Upper lobe of left lung (tissue), 6 donors: ENCODE results near the gene ESYT2. TPM values are rescaled to one million over a fixed set of nuclear protein-coding genes. Genes with fewer than 3 reads are reported as not detected.

Source experiments
- ATAC-seq, 2 donors: fragments of 200-7000 bp; cut with Tn5 transposase; one replicate each; pipeline ENCODE4 v1.9.1; 2022; ENCODE audit warnings: mild to moderate bottlenecking in 2 of 2, moderate library complexity in 2 of 2; ENCODE audit not compliant: low FRiP score in 2 of 2
- DNase-seq, 2 donors: peaks; one replicate each; pipeline ENCODE4 v3.0.0-alpha.2; 2019 to 2020
- H3K27ac ChIP-seq, 4 donors: fragments of 200-600 bp; sonication (generic); one replicate each; pipeline ENCODE4 v1.5.1; 2016 to 2019
- H3K27me3 ChIP-seq, 4 donors: fragments of 200-600 bp; sonication (generic); one replicate each; pipeline ENCODE4 v1.5.1; 2017 to 2019
- H3K36me3 ChIP-seq, 4 donors: fragments of 200-600 bp; sonication (generic); one replicate each; pipeline ENCODE4 v1.5.1; 2016 to 2019
- H3K4me1 ChIP-seq, 4 donors: fragments of 200-600 bp; sonication (generic); one replicate each; pipeline ENCODE4 v1.5.1; 2018 to 2019
- H3K4me3 ChIP-seq, 4 donors: fragments of 200-600 bp; sonication (generic); one replicate each; pipeline ENCODE4 v1.5.1; 2017 to 2019; ENCODE audit warnings: mild to moderate bottlenecking in 2 of 4, moderate library complexity in 1 of 4
- H3K9me3 ChIP-seq, 4 donors: fragments of 200-600 bp; sonication (generic); one replicate each; pipeline ENCODE4 v1.5.1; 2018 to 2019
- CTCF ChIP-seq, 6 experiments: fragments of 450-650 bp in 4 of 6; fragments of 200-600 bp in 2 of 6; sonication (generic) in 2 of 6; IDR thresholded peaks; one replicate each; pipeline ENCODE4 v1.5.1; 2016 to 2019; ENCODE audit warnings: antibody characterized with exemption in 6 of 6
- EP300 ChIP-seq, 4 donors: sonication (generic); formaldehyde crosslinking; IDR thresholded peaks; one replicate each; pipeline ENCODE4 v1.5.1; 2017; ENCODE audit warnings: antibody characterized with exemption in 4 of 4, control low read depth in 2 of 4
- POLR2A ChIP-seq, 4 donors: fragments of 450-650 bp; IDR thresholded peaks; one replicate each; pipeline ENCODE4 v1.5.1; 2016 to 2017; ENCODE audit warnings: antibody characterized with exemption in 4 of 4, mild to moderate bottlenecking in 2 of 4
- POLR2AphosphoS5 ChIP-seq, 2 donors: sonication (generic); formaldehyde crosslinking; IDR thresholded peaks; one replicate each; pipeline ENCODE4 v1.5.1; 2017; ENCODE audit warnings: antibody characterized with exemption in 2 of 2
- WGBS, 2 donors: methylation state at CpG; one replicate each; pipeline ENCODE4 v1.1.5; 2017 to 2018; 5-methylcytosine and 5-hydroxymethylcytosine counted together
- total RNA-seq, 6 donors: library from RNA; depleted of rRNA in 4 of 6; stranded (reverse); fragments of >200 nt in 4 of 6; gene quantifications; one replicate each; pipeline versions ENCODE4 v1.1.0 to v1.2.1, GENCODE V29; 2016 to 2021
- donor health status: DM: no; HTN: no; CAD: no; lungs with moderate emphysema.
- donor health status: DM: no; HTN: yes; CAD: no; lungs with severe emphysema.

ESYT2 gene
- total RNA-seq, 6 donors from 2014 or later: 60.7 to 115 (median 74.7) TPM

GRCh38 chr7:158737064-158737695, 92.1 kb downstream of the ESYT2 start:
- DNase-seq: no peak
- no peak for TF ChIP-seq EP300 (IDR thresholded peaks at IDR 0.05)
- no peak for TF ChIP-seq POLR2AphosphoS5 (IDR thresholded peaks at IDR 0.05)
- TF ChIP-seq POLR2A (IDR thresholded peaks at IDR 0.05): no peak
- TF ChIP-seq CTCF (IDR thresholded peaks at IDR 0.05): no peak
- Histone ChIP-seq H3K27ac (no peak overlapping the region), H3K27me3 (no peaks in the 10 kb centered on the region), H3K36me3 (peaks cover 21 to 99% (median 65%) of the 10 kb centered on the region in 4 donors), H3K4me3 (no peak overlapping the region), H3K4me1 (peaks cover 0 to 13% (median 7%) of the 10 kb centered on the region in 4 donors), H3K9me3 (no peaks in the 10 kb centered on the region)
- ATAC-seq: no peak
- WGBS, 2 donors: 90 to 92% methylated on average over 19 of the region's 19 CpGs

- H3K27me3 ChIP-seq: no peaks in the 10 kb centered on the region
- no peaks in the 10 kb centered on the region for H3K9me3 ChIP-seq
- WGBS, 2 donors: 92 to 96% methylated on average over 12 of the region's 12 CpGs
- ATAC-seq (no peak), DNase-seq (peak in 1 of 2 donors; percentile 68)
- peaks cover 2 to 12% (median 8%) of the 10 kb centered on the region in 4 donors for H3K4me1 ChIP-seq
- no peak overlapping the region for H3K4me3 ChIP-seq
- peaks cover 15 to 91% (median 55%) of the 10 kb centered on the region in 4 donors for H3K36me3 ChIP-seq
- H3K27ac ChIP-seq: no peak overlapping the region
- TF ChIP-seq POLR2A (IDR thresholded peaks at IDR 0.05) (no peak), EP300 (IDR thresholded peaks at IDR 0.05) (no peak), POLR2AphosphoS5 (IDR thresholded peaks at IDR 0.05) (no peak), CTCF (IDR thresholded peaks at IDR 0.05) (no peak)
Observed at GRCh38 chr7:158735935-158736334, 93.4 kb downstream of the ESYT2 start.

GRCh38 chr7:158734861-158735260, 94.4 kb downstream of the ESYT2 start:
- ATAC-seq: no peak
- no peak overlapping the region for H3K4me3 ChIP-seq
- peaks cover 12 to 83% (median 45%) of the 10 kb centered on the region in 4 donors for H3K36me3 ChIP-seq
- no peaks in the 10 kb centered on the region for H3K9me3 ChIP-seq
- DNase-seq: no peak
- no peaks in the 10 kb centered on the region for H3K27me3 ChIP-seq
- WGBS, 2 donors: 88 to 96% methylated on average over 6 of the region's 6 CpGs
- TF ChIP-seq POLR2AphosphoS5 (IDR thresholded peaks at IDR 0.05) (no peak), POLR2A (IDR thresholded peaks at IDR 0.05) (no peak), CTCF (IDR thresholded peaks at IDR 0.05) (no peak), EP300 (IDR thresholded peaks at IDR 0.05) (no peak)
- H3K27ac ChIP-seq: no peak overlapping the region
- peaks cover 3 to 12% (median 4%) of the 10 kb centered on the region in 4 donors for H3K4me1 ChIP-seq

GRCh38 chr7:158733775-158734494, 95.4 kb downstream of the ESYT2 start:
- TF ChIP-seq POLR2A (IDR thresholded peaks at IDR 0.05): no peak
- TF ChIP-seq CTCF (IDR thresholded peaks at IDR 0.05): no peak
- no peak for TF ChIP-seq EP300 (IDR thresholded peaks at IDR 0.05)
- no peak for TF ChIP-seq POLR2AphosphoS5 (IDR thresholded peaks at IDR 0.05)
- Histone ChIP-seq H3K4me3 (no peak overlapping the region), H3K27me3 (no peaks in the 10 kb centered on the region), H3K9me3 (no peaks in the 10 kb centered on the region), H3K27ac (no peak overlapping the region), H3K4me1 (peaks cover 0 to 7% (median 3%) of the 10 kb centered on the region in 4 donors), H3K36me3 (peaks cover 12 to 74% (median 40%) of the 10 kb centered on the region in 4 donors)
- ATAC-seq (no peak), DNase-seq (no peak)
- 93 to 95% methylated on average over 19 of the region's 19 CpGs for WGBS, 2 donors
